ENCODE data around the gene NUP188. TPM values are rescaled to one million over a fixed set of nuclear protein-coding genes. Genes with fewer than 3 reads are reported as not detected.
A peak's percentile ranks its signal among the peaks of the same experiment; 100 is the strongest.

The NUP188 gene
- total RNA-seq, 1 experiment from 2014 or later = 98.9 TPM

GRCh38 chr9:129054163-129054851, 106.8 kb downstream of the NUP188 start:
- Mint-ChIP-seq H3K4me1 (no peaks in the 10 kb centered on the region), H3K36me3 (peaks cover 8% of the 10 kb centered on the region), H3K4me3 (no peak overlapping the region), H3K9me3 (no peaks in the 10 kb centered on the region), H3K27me3 (ENCODE audit: low read depth) (no peaks in the 10 kb centered on the region), H3K27ac (peak overlapping the region; percentile 16; the same call in 1 of the 2 replicates)
- ChIA-PET CTCF (no interaction called here), POLR2A (interaction anchor here (0.6 kb wide), 1 partner anchor 45 kb away, joined by 3 read pairs; no protein-coding TSS in a partner anchor)
- ATAC-seq (no peak), DNase-seq (ENCODE audit: low spot score) (no peak)
- TF ChIP-seq ZSCAN18 (CRISPR knock-in tag; IDR thresholded peaks at IDR 0.05) (no peak), RORB (CRISPR knock-in tag; IDR thresholded peaks at IDR 0.05) (no peak), JUN (CRISPR knock-in tag; IDR thresholded peaks at IDR 0.05) (no peak), TEAD4 (CRISPR knock-in tag; IDR thresholded peaks at IDR 0.05) (no peak), HMGXB4 (CRISPR knock-in tag; IDR thresholded peaks at IDR 0.05) (no peak), CDX4 (CRISPR knock-in tag; IDR thresholded peaks at IDR 0.05; ENCODE audit: borderline replicate concordance) (no peak), EMX1 (CRISPR knock-in tag; IDR thresholded peaks at IDR 0.05) (no peak), SP1 (CRISPR knock-in tag; conservative IDR thresholded peaks at IDR 0.05) (no peak), ZNF219 (CRISPR knock-in tag; IDR thresholded peaks at IDR 0.05; ENCODE audit: borderline replicate concordance) (no peak), SMAD3 (CRISPR knock-in tag; IDR thresholded peaks at IDR 0.05; ENCODE audit: borderline replicate concordance) (no peak), STAT6 (CRISPR knock-in tag; conservative IDR thresholded peaks at IDR 0.05; ENCODE audit: low read depth) (no peak), PREB (CRISPR knock-in tag; IDR thresholded peaks at IDR 0.05; ENCODE audit: borderline replicate concordance) (no peak), GABPB1 (CRISPR knock-in tag; IDR thresholded peaks at IDR 0.05) (no peak)

Other genes starting within 250 kb of the NUP188 start
- gene PKN3, start 245.2 kb upstream of the NUP188 start, total RNA-seq (2021) = 24.1 to 28.9 TPM (median 27.5 TPM) in 3 replicates
- gene ZDHHC12, start 223.6 kb upstream of the NUP188 start, total RNA-seq (2021) = 39.7 to 46.3 TPM (median 45.2 TPM) in 3 replicates
- gene ZER1, start 175.8 kb upstream of the NUP188 start, total RNA-seq (2021) = 20.6 to 24.5 TPM (median 23.8 TPM) in 3 replicates
- 20.8 to 23.2 TPM (median 21.6 TPM) in 3 replicates for gene TBC1D13, start 160.4 kb upstream of the NUP188 start, total RNA-seq (2021)
- 25.8 to 28.7 TPM (median 25.8 TPM) in 3 replicates for gene ENDOG, start 129.2 kb upstream of the NUP188 start, total RNA-seq (2021)
- 76.8 to 79.3 TPM (median 77.5 TPM) in 3 replicates for gene SPOUT1, start 117.9 kb upstream of the NUP188 start, total RNA-seq (2021)
- gene KYAT1, start 65.7 kb upstream of the NUP188 start, total RNA-seq (2021) = 31.4 to 34.1 TPM (median 33.0 TPM) in 3 replicates
- gene LRRC8A, start 65.6 kb upstream of the NUP188 start, total RNA-seq (2021) = 63.8 to 83.5 TPM (median 64.5 TPM) in 3 replicates
- gene PHYHD1, start 26.7 kb upstream of the NUP188 start, total RNA-seq (2021) = 14.6 to 21.3 TPM (median 20.0 TPM) in 3 replicates
- 14.8 to 15.1 TPM (median 15.1 TPM) in 3 replicates for gene DOLK, start 96 bp upstream of the NUP188 start, total RNA-seq (2021)
- gene SH3GLB2, start 80.6 kb downstream of the NUP188 start, total RNA-seq (2021) = 59.7 to 65.7 TPM (median 62.9 TPM) in 3 replicates
- gene MIGA2, start 88.9 kb downstream of the NUP188 start, total RNA-seq (2021) = 39.9 to 61.7 TPM (median 48.0 TPM) in 3 replicates
- gene DOLPP1, start 133.4 kb downstream of the NUP188 start, total RNA-seq (2021) = 30.4 to 35.6 TPM (median 32.7 TPM) in 3 replicates
- 17.2 to 19.1 TPM (median 17.5 TPM) in 3 replicates for gene CRAT, start 163.1 kb downstream of the NUP188 start, total RNA-seq (2021)
- gene PTPA, start 163.7 kb downstream of the NUP188 start, total RNA-seq (2021) = 181 to 186 TPM (median 186 TPM) in 3 replicates
- gene IER5L, start 230.6 kb downstream of the NUP188 start, total RNA-seq (2021) = 4.6 to 5.9 TPM (median 5.1 TPM) in 3 replicates

Data from WTC11 (cell line).